T-helper 9 cell (primary cell): ENCODE results near the gene RASSF7.

Source experiments
- DNase-seq: peaks from one replicate; pipeline ENCODE4 v3.0.0-alpha.2; 2020

Gene RASSF7

GRCh38 chr11:553083-553987 lies 7.4 kb upstream of the RASSF7 start:
- no peak for DNase-seq

- no peak for DNase-seq
Measured at GRCh38 chr11:553988-554340, 6.8 kb upstream of the RASSF7 start.

- peak; percentile 79 for DNase-seq
Measured at GRCh38 chr11:554428-555226, 6.1 kb upstream of the RASSF7 start.

GRCh38 chr11:555227-555779 lies 5.5 kb upstream of the RASSF7 start:
- DNase-seq: no peak

GRCh38 chr11:555780-556661 lies 4.7 kb upstream of the RASSF7 start:
- DNase-seq: no peak

- no peak for DNase-seq
Measured at GRCh38 chr11:556662-557256, 4.0 kb upstream of the RASSF7 start.

- no peak for DNase-seq
Measured at GRCh38 chr11:557328-558132, 3.2 kb upstream of the RASSF7 start.

GRCh38 chr11:558503-558902 lies 2.3 kb upstream of the RASSF7 start:
- DNase-seq: no peak

- no peak for DNase-seq
Measured at GRCh38 chr11:559020-559620, 1.6 kb upstream of the RASSF7 start.

- no peak for DNase-seq
Measured at GRCh38 chr11:559712-560304, 962 bp upstream of the RASSF7 start.

- DNase-seq: no peak
Measured at GRCh38 chr11:561148-562003, 606 bp downstream of the RASSF7 start.

- DNase-seq: no peak
Measured at GRCh38 chr11:562046-562645, 1.4 kb downstream of the RASSF7 start.

- DNase-seq: no peak
Measured at GRCh38 chr11:563066-563811, 2.5 kb downstream of the RASSF7 start.

- DNase-seq: no peak
Measured at GRCh38 chr11:563812-564578, 3.2 kb downstream of the RASSF7 start.

- no peak for DNase-seq
Measured at GRCh38 chr11:565921-566509, 5.2 kb downstream of the RASSF7 start.

- DNase-seq: no peak
Measured at GRCh38 chr11:567011-567628, 6.3 kb downstream of the RASSF7 start.
